Putamen (tissue), 1 donor: ENCODE results near the gene PSMC3IP.

ENCODE experiments used
- DNase-seq: peaks from one replicate; pipeline ENCODE4 v3.0.0-alpha.2; 2016; ENCODE audit warnings: low spot score

The PSMC3IP gene

DNA sequence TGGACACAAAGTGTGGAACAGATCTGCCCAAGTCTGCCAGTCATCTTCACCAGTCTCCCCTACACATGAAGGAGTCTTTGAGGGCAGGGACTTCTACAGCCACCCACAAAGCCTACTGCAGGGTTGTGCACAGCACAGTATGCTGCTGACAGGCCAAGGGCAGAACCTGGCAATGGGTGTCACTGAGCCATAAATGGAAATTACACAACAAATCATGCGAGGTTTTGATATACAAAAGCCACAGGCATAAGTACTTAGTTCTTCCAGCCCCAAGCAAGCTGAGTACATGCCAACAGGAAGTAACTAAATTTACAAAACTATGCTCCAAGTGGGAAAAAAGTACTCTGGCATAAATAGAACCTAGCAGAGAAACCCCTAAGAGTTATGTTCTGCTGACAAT is 7.8 kb upstream of the PSMC3IP start:
- DNase-seq: no peak

DNA sequence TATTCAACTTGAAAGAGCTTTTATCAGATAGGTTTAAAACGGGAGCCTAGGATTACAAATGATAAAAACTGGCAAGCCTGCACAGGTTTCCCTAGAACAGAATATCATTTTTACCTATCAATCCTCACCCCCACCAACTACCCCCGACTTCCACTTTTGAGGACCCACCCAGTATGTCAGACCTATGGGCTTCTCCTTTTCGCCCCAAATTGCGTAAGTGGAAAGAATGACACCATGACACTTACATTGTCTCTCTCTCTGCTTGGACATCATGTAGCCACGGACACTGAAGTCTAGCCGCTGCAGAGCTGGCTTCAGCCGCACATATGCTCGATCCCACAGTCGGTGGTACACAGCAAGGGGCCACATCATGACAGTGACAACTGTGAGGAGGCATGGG is 7.4 kb upstream of the PSMC3IP start:
- no peak for DNase-seq

DNA sequence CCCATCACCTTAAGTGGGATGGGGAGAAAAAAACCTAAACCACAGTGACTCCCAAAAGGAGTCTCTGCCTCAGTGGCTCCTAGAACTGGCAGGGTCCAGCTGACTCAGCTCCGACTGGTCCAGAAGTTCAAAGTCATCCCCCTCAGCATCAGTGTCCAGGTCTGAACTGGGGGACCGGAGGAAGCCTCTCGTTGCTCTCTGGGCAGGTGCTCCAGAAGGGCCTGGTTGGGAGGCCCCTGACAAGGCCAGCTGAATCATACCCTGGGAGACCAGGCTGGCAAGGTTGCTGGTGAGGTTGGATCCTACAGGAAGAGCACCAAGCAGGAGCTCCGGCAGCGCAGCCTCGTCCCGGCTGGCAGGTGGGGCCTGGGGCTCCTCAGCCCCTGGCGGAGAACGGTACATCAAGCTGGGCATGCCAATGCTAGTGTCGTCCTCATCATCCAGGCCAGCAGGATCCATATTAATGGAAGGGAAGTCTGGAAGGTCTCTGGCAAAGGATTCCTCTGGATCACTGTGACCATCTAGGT is 4.3 kb upstream of the PSMC3IP start:
- no peak for DNase-seq

DNA sequence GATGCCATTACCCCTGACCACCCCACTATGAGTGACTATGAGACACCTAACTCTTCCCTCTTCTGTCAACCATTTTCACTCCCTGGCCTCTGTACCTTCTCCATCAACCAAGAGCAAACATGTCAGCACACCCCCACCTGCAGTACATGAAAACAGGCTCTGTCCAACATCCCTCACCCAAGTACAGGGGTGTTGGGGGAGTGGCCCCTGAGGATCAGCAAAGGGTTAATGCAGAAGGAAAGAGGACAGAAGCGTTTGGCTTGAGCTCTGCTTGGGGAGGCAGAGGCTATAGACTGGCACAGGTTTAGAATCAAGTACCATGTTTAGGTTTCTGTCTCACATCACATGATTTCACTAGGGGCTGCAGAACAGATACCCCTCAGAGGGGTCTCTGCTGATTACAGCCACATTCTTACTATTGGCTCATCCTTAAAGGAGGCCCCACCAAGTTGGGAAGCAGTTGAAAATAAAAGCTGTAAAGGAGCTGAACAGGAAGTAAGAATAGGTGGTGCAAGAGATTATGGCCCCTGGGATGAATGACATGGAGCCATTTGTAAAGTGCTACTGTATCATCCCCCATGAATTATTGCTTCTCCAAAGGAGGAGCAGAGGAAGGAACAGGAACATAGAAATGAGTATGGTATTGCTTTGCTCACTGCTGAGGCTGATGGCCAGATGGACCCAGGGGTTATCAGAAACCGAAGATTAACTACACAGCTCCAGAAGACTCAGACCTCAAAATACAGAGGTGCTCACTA is 2.4 kb upstream of the PSMC3IP start:
- DNase-seq: no peak

DNA sequence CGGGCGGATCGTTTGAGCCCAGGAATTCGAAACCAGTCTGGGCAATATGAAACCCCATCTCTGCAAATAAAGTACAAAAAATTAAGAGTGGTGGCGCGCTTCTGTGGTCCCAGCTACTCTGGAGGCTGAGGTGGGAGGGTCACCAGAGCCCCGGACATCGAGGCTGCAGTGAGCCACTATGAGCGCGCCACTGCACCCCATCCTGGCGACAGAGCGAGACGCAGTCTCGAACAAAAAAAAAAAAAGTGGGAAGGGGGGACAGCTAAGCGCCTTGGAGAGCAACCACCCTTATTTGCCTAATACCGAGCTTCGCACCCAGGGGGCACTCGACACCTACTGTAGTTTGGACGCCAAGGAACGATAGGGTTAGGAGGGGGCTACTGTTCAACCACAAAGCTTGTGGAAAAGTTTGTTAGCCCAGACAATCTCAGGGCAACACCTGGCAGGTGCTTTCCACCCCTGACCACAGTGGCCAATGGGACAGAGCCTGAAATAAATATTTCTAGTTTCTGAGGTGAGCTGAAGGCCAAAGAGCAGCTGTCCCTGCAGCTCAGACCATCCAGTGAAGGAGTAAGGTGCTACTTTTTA is 847 bp upstream of the PSMC3IP start:
- DNase-seq: peak; percentile 69

DNA sequence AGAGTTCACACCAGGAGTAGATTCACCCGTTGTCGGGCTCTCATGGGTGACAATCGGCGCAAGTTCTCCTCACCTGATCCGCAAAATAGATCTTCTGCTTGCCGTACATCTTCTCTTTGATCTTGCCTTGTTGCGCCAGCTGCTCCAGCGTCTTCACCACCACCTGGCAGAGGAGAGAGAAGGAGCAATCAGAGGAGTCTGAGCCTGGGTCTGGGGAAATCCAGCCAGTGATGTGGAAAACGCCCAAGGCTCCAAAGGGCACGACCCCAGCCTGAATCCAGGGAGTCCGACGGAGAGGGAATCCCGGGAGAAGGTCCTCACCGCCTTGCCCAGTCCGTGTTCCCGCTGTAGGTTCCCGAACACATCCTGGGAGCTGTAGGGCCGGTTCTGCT is 393 bp downstream of the PSMC3IP start:
- no peak for DNase-seq

DNA sequence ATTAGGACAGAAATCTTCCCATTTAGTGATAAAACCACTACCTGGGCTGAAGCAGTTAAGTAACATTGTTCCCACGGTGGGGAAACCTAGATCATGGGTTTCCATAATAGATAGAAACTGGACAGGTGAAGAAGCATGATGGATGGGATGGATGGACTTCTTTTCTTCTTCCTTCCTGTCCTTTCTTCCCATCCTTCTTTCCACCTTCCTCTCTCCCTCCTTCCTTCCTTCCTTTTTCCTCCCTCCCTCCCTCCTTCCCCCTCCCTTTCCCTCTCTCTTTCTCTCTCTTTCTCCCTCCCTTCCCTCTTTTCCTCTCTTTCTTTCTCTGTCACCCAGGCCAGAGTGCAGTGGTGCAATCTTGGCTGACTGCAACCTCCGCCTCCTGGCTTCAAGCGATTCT is 3.1 kb downstream of the PSMC3IP start:
- no peak for DNase-seq

DNA sequence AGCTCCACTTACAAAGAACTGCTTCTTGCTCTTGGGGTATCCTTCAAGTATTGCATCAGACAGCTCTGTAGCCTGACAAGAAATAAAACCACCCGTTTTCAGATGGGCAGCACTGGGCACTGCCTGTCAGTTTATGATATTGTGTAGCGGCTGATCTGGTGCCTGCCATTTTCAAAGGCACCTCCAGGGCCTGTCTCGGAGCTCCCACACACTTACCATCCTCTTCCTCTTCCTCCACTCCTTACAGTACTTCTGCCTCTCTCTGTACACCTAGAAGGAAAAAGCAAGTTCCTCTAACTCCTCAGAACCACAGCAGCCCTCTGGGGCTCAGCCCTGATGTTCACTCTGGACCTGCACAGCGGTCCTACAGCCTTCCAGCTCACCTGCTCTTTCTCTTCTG is 4.4 kb downstream of the PSMC3IP start:
- no peak for DNase-seq

DNA sequence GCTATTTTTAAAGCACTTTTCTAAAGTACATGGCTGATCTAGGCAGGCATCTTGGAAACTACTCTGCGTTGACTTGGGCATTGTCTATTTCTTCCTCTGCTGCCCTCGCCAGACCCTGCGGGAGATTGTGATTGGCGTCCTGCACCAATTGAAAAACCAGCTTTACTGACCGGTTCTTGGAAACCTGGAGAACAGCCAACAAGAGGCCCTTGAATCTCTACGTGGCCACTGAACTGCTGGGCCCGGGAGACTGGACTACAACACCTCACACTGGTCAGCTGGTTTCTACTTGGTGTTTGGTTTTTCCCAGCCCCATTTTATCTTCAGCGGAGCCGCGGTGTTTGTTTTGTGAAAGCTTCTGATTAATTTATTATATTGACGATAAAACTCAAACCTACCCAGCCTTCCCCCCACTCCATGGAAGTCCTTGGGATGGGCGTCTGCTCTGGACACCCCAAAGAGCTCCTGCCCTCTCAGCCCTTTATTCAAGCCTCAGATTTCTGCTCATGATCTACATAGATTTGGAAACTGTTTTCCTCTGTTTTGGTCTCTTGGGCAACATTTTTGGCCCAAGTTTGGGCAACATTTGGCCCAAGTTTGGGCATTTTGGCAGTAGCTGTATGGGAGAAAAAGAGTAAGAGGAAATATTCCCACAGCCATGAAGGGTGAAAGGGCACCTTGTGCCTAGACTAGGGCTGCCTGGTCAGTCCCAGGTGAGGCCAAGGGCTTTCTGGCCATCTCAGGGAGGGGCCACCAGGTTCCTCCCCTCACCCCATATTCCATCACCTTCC is 5.9 kb downstream of the PSMC3IP start:
- no peak for DNase-seq

DNA sequence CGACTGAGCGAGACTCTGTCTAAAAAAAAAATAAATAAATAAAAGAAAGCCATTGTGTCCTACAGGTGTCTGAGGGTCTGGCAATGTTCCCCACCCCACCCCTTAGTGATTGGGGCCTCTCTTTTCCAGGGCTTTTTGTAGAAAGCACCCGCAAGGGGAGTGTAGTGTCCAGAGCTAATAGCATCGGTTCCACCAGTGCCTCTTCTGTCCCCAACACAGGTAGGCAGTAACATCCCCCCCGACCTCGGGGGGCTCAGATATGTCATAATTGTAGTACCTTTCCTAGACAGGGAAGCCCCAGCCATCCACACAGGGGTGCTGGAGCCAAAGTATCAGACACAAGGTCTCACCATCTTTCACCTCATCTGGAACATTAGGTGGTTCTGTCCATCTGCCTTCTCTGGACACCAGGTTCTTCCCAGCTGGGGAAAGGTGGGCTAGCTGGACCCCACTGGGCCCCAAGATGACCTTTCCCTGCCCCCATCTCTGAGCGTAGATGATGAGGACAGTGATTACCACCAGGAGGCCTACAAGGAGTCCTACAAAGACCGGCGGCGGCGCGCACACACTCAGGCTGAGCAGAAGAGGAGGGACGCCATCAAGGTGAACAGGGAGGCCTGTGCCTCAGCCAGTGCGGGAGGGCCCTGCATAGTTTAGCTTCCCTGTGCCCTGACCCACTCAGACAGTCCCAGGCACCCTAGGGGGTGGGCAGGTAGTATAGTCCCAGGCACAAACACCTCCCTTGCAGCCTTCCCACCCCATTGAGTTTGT is 9.0 kb downstream of the PSMC3IP start:
- no peak for DNase-seq

DNA sequence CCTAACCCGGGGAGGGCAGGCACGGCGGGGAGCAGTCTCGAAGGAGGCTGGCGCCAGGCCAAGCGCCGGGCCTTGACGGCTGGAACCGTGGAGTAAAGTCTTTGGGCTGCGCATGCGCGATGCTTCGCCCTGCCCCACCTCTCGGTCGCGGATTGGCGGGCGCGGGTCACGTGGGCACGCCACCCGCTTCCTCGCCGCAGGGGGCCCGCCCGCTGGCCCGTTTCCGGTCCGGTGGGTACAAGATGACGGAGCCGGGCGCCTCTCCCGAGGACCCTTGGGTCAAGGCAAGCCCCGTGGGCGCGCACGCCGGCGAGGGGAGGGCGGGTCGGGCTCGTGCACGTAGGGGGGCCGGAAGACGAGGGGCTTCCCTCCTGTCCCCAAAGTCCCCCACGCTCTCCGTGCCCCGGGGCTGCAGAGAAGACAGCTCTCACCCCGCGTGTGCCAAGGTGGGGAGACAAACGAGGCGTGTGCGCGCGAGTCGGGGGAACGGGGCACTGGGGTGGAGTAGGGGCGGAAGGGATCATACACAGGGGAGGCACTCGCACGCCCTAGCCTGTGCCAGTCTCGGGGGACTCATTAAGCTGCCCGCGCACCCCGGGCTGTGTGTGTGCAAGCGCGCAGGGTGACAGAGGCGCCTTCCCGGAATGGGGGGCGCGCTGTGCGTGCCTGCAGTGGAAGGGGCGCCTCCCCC is 10.5 kb downstream of the PSMC3IP start, which contains the start of gene MLX:
Gene MLX (plus strand): TSS at position 218 of the 691 bp plus-strand sequence. CDS start 25 bp downstream, at position 243.
- peak; percentile 92 for DNase-seq

DNA sequence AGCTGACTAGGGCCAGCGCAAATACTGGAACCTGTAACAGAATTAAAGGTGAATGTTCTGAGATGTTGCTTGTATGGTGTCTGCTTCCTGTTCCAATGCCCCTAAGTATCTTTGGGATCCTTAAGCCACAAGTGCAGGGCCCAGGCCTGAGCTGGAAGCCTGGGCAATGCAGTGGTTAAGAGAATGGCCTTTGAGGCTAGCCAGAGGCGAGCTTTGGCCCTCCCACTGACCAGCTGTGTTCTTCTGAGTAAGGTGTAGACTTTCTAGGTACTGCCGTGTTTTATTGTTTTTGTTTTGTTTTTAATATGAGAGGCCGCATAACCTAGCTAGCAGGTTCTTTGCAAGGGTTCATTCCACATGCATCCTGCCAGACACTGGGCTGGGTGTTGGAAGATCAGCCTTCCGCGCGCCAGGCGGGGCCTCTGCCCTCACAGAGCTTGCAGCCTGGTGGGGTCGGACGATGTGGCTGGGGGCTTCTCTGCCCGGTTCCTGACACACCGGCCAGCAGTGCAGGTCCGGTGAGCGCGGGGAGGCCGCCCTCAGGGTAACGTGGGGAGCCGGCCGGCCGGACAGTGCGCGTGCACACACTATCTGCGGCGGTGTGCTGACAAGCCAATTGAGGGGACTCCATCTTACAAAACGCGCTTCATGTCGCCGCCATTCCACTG is 11.2 kb downstream of the PSMC3IP start:
- DNase-seq: no peak

DNA sequence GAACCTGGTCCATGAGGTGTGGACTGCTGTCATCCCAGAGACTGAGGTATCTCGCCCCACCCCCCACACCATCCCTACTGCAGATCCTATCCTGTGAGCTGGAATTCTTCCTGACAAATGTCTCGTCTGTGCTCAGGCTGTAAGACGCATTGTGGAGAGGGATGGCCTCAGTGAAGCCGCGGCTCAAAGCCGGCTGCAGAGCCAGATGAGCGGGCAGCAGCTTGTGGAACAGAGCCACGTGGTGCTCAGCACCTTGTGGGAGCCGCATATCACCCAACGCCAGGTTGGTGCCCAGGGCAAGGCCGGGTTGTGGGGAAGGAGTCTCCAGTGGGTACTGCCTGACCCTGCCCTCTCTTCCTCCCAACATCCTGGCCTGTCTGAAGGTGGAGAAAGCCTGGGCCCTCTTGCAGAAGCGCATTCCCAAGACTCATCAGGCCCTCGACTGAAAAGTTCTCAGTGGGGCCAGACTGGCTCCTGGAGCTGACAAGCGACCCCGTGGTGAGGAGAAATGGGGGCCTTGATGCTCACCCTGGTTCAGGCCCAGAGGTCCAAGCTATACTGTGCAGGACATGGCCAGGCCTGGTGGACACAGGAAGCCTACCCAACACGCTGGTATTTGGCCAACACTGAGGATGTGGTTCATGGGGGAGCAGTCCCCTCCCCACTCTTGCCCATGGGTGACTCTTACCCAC is 11.9 kb downstream of the PSMC3IP start:
- no peak for DNase-seq

DNA sequence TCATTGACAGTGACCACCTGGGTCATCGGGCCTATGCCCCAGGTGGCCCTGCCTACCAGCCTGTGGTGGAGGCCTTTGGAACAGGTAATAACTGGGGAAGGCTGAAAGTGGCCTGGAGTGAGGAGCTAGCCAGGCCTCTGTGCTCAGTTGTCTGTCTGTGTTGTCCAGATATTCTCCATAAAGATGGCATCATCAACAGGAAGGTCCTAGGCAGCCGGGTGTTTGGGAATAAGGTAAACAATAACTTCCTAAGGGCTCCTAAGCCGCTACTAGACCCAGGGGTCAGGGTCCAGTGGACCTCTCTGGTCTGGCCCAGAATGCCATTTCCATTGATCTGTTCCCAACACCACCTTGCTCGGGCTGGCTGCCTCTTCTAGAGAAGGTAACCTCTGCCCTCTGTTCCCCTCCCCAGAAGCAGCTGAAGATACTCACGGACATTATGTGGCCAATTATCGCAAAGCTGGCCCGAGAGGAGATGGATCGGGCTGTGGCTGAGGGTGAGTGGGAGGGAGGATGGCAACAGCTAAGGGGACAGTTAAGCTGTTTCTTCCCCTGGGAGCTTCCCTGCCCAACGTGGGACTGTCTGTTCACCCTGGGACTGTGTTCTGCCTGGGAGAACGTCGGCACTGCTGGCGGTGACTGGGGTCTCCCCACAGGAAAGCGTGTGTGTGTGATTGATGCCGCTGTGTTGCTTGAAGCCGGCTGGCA is 12.6 kb downstream of the PSMC3IP start:
- DNase-seq: no peak

DNA sequence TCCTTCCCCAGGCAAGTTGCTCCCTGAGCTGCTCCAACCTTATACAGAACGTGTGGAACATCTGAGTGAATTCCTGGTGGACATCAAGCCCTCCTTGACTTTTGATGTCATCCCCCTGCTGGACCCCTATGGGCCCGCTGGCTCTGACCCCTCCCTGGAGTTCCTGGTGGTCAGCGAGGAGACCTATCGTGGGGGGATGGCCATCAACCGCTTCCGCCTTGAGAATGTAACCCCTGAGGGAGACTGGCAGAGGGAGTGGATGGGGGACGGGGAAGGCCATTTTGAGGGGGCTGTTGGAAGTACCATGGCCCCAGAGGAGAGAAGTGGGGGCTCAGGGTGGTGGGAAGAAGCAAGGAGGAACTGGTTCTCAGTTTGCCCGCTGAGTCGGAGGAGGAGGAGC is 13.6 kb downstream of the PSMC3IP start:
- no peak for DNase-seq

DNA sequence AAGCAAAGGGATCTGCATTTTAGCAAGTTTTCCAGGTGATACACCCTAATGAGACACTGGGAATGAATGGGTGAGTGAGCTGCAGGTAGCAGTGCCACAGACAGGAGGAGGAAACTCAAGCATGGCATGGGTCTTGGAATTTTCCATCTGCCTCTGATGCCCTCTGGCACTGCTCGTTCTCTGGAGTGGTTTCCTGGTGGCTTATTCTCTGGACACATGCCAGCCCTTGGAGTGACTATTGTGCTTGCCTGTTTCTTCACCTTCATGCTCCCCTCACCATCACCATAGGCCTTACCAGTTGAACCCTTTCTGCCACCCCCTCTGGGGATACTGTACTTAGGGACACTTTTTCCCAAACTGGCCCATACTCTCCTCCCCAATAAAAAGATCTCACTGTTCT is 14.0 kb downstream of the PSMC3IP start:
- DNase-seq: no peak

DNA sequence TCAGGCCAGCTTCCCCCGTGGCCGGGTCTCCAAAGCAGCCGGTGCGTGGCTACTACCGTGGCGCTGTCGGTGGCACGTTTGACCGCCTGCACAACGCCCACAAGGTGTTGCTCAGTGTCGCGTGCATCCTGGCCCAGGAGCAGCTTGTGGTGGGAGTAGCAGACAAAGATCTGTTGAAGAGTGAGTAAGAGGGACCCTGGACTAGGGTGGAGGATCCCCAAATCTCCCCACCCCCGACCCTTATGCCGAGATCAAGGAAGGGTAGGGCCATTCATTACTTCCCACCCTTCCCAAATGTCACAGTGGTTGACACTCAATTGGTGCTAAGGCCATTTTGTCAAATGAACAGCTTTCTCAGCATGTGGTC is 14.4 kb downstream of the PSMC3IP start:
- no peak for DNase-seq

DNA sequence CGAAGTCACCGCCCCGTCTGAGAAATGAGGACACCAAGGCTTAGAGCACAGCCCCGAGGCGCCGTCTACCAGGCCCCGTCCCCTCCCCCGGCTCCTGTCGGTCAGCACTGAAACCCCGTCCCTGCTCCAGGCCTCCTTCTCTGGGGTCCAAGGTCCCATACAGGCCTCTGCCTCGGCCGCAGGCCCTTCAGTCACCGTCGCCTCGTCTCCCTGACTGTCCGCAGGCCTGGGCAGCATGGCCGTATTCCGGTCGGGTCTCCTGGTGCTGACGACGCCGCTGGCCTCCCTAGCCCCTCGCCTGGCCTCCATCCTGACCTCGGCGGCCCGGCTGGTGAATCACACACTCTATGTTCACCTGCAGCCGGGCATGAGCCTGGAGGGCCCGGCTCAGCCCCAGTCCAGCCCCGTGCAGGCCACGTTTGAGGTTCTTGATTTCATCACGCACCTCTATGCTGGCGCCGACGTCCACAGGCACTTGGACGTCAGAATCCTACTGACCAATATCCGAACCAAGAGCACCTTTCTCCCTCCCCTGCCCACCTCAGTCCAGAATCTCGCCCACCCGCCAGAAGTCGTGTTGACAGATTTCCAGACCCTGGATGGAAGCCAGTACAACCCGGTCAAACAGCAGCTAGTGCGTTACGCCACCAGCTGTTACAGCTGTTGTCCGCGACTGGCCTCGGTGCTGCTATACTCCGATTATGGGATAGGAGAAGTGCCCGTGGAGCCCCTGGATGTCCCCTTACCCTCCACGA is 15.0 kb downstream of the PSMC3IP start:
- DNase-seq: no peak

DNA sequence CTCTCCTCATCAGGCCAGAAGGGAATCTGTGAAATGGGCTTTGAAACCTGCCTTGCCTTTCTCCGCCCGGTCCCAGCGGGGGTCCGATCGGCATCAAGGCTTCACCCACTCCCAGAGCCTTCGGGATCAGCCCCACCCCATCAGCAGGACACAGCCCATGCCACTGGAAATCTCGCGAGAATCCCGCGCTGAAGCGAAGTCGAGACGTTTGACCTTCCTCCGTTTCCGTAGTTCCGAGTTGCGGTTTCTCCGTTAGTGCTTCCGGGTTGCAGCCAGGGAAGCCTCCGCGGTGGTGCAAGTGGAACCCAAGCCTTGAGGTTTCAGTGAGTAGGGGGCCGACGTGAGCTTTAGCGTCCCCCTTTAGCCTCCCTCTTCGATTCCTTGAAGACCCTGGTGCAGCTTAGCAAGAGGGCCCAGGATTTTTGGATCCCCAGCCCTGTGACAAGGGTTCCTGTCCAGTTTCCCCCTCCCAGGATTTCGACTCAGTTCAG is 15.6 kb downstream of the PSMC3IP start, which contains the start of gene COASY:
Gene COASY (plus strand): TSS at position 252 of the 491 bp plus-strand sequence. CDS start 475 bp downstream, outside the sequence.
- DNase-seq: peak; percentile 95
